B cell (primary cell): ENCODE results near the gene HMCN1. TPM values are rescaled to one million over a fixed set of nuclear protein-coding genes. Genes with fewer than 3 reads are reported as not detected.

Experiments used
- ATAC-seq: fragments of 200-7000 bp; cut with Tn5 transposase; one replicate; pipeline ENCODE4 v1.10.0; 2021; ENCODE audit warnings: low read depth, mild to moderate bottlenecking, moderate number of reproducible peaks, moderate library complexity
- CTCF ChIA-PET: fragments of 350-600 bp; sonication (Branson Sonifier 250); formaldehyde crosslinking; loops from one replicate; lab custom pipeline; 2021; ENCODE audit warnings: antibody characterized with exemption, inconsistent platforms; lab: Charles Lee
- POLR2A ChIA-PET: fragments of 350-600 bp; sonication (Branson Sonifier 250); formaldehyde crosslinking; loops from one replicate; lab custom pipeline; 2021; ENCODE audit warnings: antibody characterized with exemption; lab: Charles Lee
- DNase-seq: peaks from one replicate; pipeline ENCODE4 v3.0.0; 2013
- H2AFZ ChIP-seq: 2 replicates; pipeline ENCODE4 v1.6.1; 2012; ENCODE audit warnings: mild to moderate bottlenecking, low read depth, low read length; ENCODE audit not compliant: insufficient read depth, poor library complexity, severe bottlenecking
- H3K27ac ChIP-seq, 2 donors: 1 replicate in 1 of 2; 2 replicates in 1 of 2; pipeline ENCODE4 v1.5.1; 2012 to 2013; ENCODE audit warnings: low read length in 2 of 2, mild to moderate bottlenecking in 2 of 2, moderate library complexity in 1 of 2
- H3K27me3 ChIP-seq, 4 experiments: fragments of 200-600 bp in 1 of 4; sonication (generic) in 1 of 4; replicated peaks in 1 of 4; 1 replicate in 2 of 4; 2 replicates in 2 of 4; pipeline versions ENCODE4 v1.6.1 to v1.7.0; 2013 to 2016; ENCODE audit warnings: low read length in 3 of 4, mild to moderate bottlenecking in 2 of 4, mixed read lengths in 1 of 4, moderate library complexity in 1 of 4; ENCODE audit not compliant: insufficient read depth in 4 of 4, control insufficient read depth in 3 of 4; ENCODE audit errors: control extremely low read depth in 1 of 4
- H3K36me3 ChIP-seq, 2 experiments: replicated peaks in 1 of 2; 1 replicate in 1 of 2; 2 replicates in 1 of 2; pipeline versions ENCODE4 v1.6.1 to v1.7.1; 2013; ENCODE audit warnings: low read length in 1 of 2; ENCODE audit not compliant: insufficient read depth in 2 of 2, control insufficient read depth in 1 of 2; ENCODE audit errors: control extremely low read depth in 1 of 2, extremely low read depth in 1 of 2
- H3K4me1 ChIP-seq, 2 donors: fragments of 200-600 bp in 1 of 2; sonication (generic) in 1 of 2; 1 replicate in 1 of 2; 2 replicates in 1 of 2; pipeline versions ENCODE4 v1.5.1 to v1.6.1; 2013 to 2017; ENCODE audit warnings: low read length in 2 of 2; ENCODE audit not compliant: control insufficient read depth in 2 of 2, insufficient read depth in 2 of 2
- H3K4me2 ChIP-seq: replicated peaks from 2 replicates; pipeline ENCODE3; 2012; ENCODE audit warnings: mild to moderate bottlenecking, low read depth, low read length; ENCODE audit not compliant: poor library complexity, severe bottlenecking
- H3K4me3 ChIP-seq, 5 experiments: fragments of 200-600 bp in 1 of 5; sonication (generic) in 1 of 5; 1 replicate in 3 of 5; 2 replicates in 2 of 5; pipeline versions ENCODE4 v1.5.1 to v1.7.0; 2011 to 2016; ENCODE audit warnings: low read length in 4 of 5, mild to moderate bottlenecking in 4 of 5, low read depth in 2 of 5, control low read depth in 1 of 5, moderate library complexity in 1 of 5; ENCODE audit not compliant: insufficient read depth in 1 of 5; ENCODE audit errors: control extremely low read depth in 1 of 5, extremely low read depth in 1 of 5
- H3K79me2 ChIP-seq: fragments of 200-600 bp; sonication (generic); one replicate; pipeline ENCODE4 v1.6.0; 2016; ENCODE audit warnings: low read length; ENCODE audit not compliant: control insufficient read depth, insufficient read depth
- H3K9ac ChIP-seq: fragments of 200-600 bp; sonication (generic); 2 replicates; pipeline ENCODE4 v1.6.1; 2017; ENCODE audit warnings: mild to moderate bottlenecking, low read length, moderate library complexity
- H3K9me3 ChIP-seq, 3 donors: one replicate each; pipeline versions ENCODE4 v1.6.1 to v1.7.1; 2013; ENCODE audit warnings: low read length in 2 of 3; ENCODE audit not compliant: control insufficient read depth in 2 of 3, insufficient read depth in 1 of 3; ENCODE audit errors: control extremely low read depth in 1 of 3
- H4K20me1 ChIP-seq: 2 replicates; pipeline ENCODE4 v1.6.0; 2012; ENCODE audit warnings: mild to moderate bottlenecking, low read length; ENCODE audit not compliant: insufficient read depth, control insufficient read depth, poor library complexity, severe bottlenecking
- H3K27ac Mint-ChIP-seq: one replicate; pipeline ENCODE4 v1.8.0; 2021; ENCODE audit warnings: mixed read lengths
- H3K27me3 Mint-ChIP-seq: one replicate; pipeline ENCODE4 v1.8.0; 2021; ENCODE audit warnings: mixed read lengths
- H3K4me1 Mint-ChIP-seq: one replicate; pipeline ENCODE4 v1.8.0; 2021; ENCODE audit warnings: mixed read lengths
- H3K4me3 Mint-ChIP-seq: one replicate; pipeline ENCODE4 v1.8.0; 2021; ENCODE audit warnings: mixed read lengths
- H3K9me3 Mint-ChIP-seq: one replicate; pipeline ENCODE4 v1.8.0; 2022; ENCODE audit warnings: mixed read lengths; ENCODE audit not compliant: insufficient read depth
- EZH2 ChIP-seq: IDR thresholded peaks from 2 replicates; pipeline ENCODE4 v1.6.1; 2012; ENCODE audit warnings: borderline replicate concordance, low read depth, mild to moderate bottlenecking, moderate library complexity, low read length; ENCODE audit not compliant: insufficient read depth, poor library complexity, severe bottlenecking
- WGBS: methylation state at CpG from one replicate; pipeline ENCODE4 v1.1.5; 2013; ENCODE audit warnings: missing lambda C conversion rate; ENCODE audit not compliant: insufficient coverage; 5-methylcytosine and 5-hydroxymethylcytosine counted together
- intact Hi-C: fragments of 100-400 bp; cut with micrococcal nuclease; formaldehyde crosslinking; loops from one replicate; pipeline ENCODE4 v1.10.0; 2022
- polyA plus RNA-seq: library from polyadenylated mRNA; depleted of rRNA; stranded (reverse); fragments of >200 nt; gene quantifications from 2 replicates; pipeline ENCODE4 v1.2.3, GENCODE V29; 2012
- total RNA-seq, 2 donors: library from RNA; stranded (reverse); fragments of 120-200 nt in 1 of 2; gene quantifications; 1 replicate in 1 of 2; 2 replicates in 1 of 2; pipeline versions ENCODE4 v1.2.3 to v1.2.4, GENCODE V29; 2013 to 2022
- TF ChIP-seq, protein P1 (sequence below): fragments of 200-600 bp; IDR thresholded peaks from one replicate; pipeline ENCODE4 v1.8.0; 2022; ENCODE audit warnings: antibody characterized with exemption, mild to moderate bottlenecking

The HMCN1 gene
- total and polyA plus RNA-seq, 2 donors (not counting 1 experiment from before 2014, with no cell fraction given), result not detected

DNA sequence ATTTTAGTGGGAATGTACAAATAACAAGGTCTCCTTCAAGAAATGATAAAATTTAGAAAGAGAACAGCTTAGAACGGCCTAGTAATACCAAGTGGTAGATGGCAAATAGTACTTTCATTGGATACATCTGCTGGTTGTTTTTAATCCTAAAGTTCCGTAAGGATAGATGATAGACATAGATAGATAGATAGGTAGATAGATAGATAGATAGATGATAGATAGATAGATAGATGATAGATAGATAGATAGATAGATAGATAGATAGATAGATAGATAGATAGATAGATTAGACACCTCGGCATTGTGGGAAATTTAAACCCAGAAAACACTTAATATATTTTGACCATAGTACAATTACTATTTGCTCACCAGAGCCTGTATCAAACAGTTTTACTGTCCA is 352.4 kb downstream of the HMCN1 start:
- H3K36me3 ChIP-seq, result no peaks in the 10 kb centered on the region
- H3K27me3 ChIP-seq, result no peaks in the 10 kb centered on the region
- no peak for ATAC-seq
- POLR2A ChIA-PET, result no interaction called here
- Mint-ChIP-seq H3K4me3 (no peak overlapping the region), H3K27me3 (peaks cover 6% of the 10 kb centered on the region), H3K9me3 (no peaks in the 10 kb centered on the region), H3K4me1 (peaks cover 15% of the 10 kb centered on the region), H3K27ac (no peak overlapping the region)
- H3K4me2 ChIP-seq, result no peak overlapping the region
- WGBS, result 94% methylated on average over 2 of the region's 3 CpGs
- H3K9ac ChIP-seq, result no peak overlapping the region
- intact Hi-C loops, result loop anchor here (10.0 kb wide), 1 partner anchor 772 kb away; the partner anchor contains the start of gene IVNS1ABP
- no peak overlapping the region for H2AFZ ChIP-seq
- no peak overlapping the region for H3K27ac ChIP-seq
- CTCF ChIA-PET, result no interaction called here
- TF ChIP-seq, protein P1, sequence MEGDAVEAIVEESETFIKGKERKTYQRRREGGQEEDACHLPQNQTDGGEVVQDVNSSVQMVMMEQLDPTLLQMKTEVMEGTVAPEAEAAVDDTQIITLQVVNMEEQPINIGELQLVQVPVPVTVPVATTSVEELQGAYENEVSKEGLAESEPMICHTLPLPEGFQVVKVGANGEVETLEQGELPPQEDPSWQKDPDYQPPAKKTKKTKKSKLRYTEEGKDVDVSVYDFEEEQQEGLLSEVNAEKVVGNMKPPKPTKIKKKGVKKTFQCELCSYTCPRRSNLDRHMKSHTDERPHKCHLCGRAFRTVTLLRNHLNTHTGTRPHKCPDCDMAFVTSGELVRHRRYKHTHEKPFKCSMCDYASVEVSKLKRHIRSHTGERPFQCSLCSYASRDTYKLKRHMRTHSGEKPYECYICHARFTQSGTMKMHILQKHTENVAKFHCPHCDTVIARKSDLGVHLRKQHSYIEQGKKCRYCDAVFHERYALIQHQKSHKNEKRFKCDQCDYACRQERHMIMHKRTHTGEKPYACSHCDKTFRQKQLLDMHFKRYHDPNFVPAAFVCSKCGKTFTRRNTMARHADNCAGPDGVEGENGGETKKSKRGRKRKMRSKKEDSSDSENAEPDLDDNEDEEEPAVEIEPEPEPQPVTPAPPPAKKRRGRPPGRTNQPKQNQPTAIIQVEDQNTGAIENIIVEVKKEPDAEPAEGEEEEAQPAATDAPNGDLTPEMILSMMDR, result no peak
- no peak for TF ChIP-seq EZH2
- H4K20me1 ChIP-seq, result no peaks in the 10 kb centered on the region
- H3K4me1 ChIP-seq, result peaks cover 6 to 8% of the 10 kb centered on the region in 2 donors
- DNase-seq, result no peak
- no peak overlapping the region for H3K4me3 ChIP-seq
- no peaks in the 10 kb centered on the region for H3K79me2 ChIP-seq
- no peaks in the 10 kb centered on the region for H3K9me3 ChIP-seq

DNA sequence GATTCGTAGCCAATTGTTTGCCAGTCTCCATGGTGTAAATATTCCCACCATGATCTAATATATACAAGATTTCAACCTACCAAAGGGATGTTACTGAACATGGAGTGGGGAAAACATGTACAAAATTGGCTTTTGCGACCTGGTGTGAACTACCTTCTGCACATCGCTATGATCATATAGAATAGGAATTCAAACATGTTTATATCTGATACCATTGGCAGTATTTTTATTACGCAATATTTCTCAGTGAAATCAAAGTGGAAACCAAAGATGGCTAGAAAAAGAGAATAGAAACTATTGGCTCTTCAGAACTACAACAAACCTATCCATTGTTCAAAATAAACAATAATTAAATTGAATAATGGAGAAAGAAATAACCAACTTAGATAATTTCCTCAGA is 355.7 kb downstream of the HMCN1 start:
- DNase-seq (no peak), ATAC-seq (no peak)
- Histone ChIP-seq H3K27ac (no peak overlapping the region), H3K79me2 (no peaks in the 10 kb centered on the region), H4K20me1 (no peaks in the 10 kb centered on the region), H3K27me3 (no peaks in the 10 kb centered on the region), H3K4me3 (no peak overlapping the region), H3K4me2 (no peak overlapping the region), H2AFZ (no peak overlapping the region), H3K9me3 (no peaks in the 10 kb centered on the region), H3K36me3 (no peaks in the 10 kb centered on the region), H3K9ac (no peak overlapping the region), H3K4me1 (no peaks in the 10 kb centered on the region)
- POLR2A ChIA-PET, result no interaction called here
- Mint-ChIP-seq H3K9me3 (no peaks in the 10 kb centered on the region), H3K4me3 (no peak overlapping the region), H3K4me1 (no peaks in the 10 kb centered on the region), H3K27me3 (peaks cover 6% of the 10 kb centered on the region), H3K27ac (no peak overlapping the region)
- CTCF ChIA-PET, result no interaction called here
- TF ChIP-seq EZH2, result no peak
- TF ChIP-seq, protein P1, result no peak
- no CpG with 5 or more reads among the region's 4 CpGs for WGBS
- intact Hi-C loops, result loop anchor here (10.0 kb wide), 1 partner anchor 775 kb away; the partner anchor contains the start of gene IVNS1ABP
